HG02840 (cell line): ENCODE measurements around the gene NPTXR.
"Not testable (repeated sequence)": the region's sequence is repeated elsewhere in the genome, so short reads cannot be mapped to it uniquely, and the experiment has no call there.

ENCODE experiments used
- ATAC-seq: cut with Tn5 transposase; IDR thresholded peaks from one replicate; pipeline ENCODE4 v1.9.1; 2021; ENCODE audit warnings: mild to moderate bottlenecking, moderate library complexity, moderate number of reproducible peaks; ENCODE audit not compliant: unreplicated experiment, low FRiP score

NPTXR gene

GRCh38 chr22:38805041-38805593, 38.7 kb downstream of the NPTXR start:
- ATAC-seq = not testable (repeated sequence)

- ATAC-seq = no peak
These were observed 41.1 kb downstream of the NPTXR start for GRCh38 chr22:38802671-38803121.

GRCh38 chr22:38799265-38800002, 44.4 kb downstream of the NPTXR start:
- ATAC-seq = no peak

- ATAC-seq = no peak
These were observed 45.3 kb downstream of the NPTXR start for GRCh38 chr22:38798496-38798895.

GRCh38 chr22:38796262-38796957, 47.4 kb downstream of the NPTXR start:
- ATAC-seq = no peak

- no peak for ATAC-seq
These were observed 48.3 kb downstream of the NPTXR start for GRCh38 chr22:38795569-38795968.

- peak; percentile 92 for ATAC-seq
These were observed 49.9 kb downstream of the NPTXR start, which contains the start of gene DNAL4 for GRCh38 chr22:38793721-38794466. DNAL4 (minus strand) TSS chr22:38794143; CDS start chr22:38782731, 11,412 bp downstream.

GRCh38 chr22:38793317-38793716, 50.5 kb downstream of the NPTXR start:
- ATAC-seq = no peak

GRCh38 chr22:38792833-38793232, 51.0 kb downstream of the NPTXR start:
- no peak for ATAC-seq

- ATAC-seq = no peak
These were observed 54.2 kb downstream of the NPTXR start for GRCh38 chr22:38789606-38790005.

- no peak for ATAC-seq
These were observed 55.0 kb downstream of the NPTXR start for GRCh38 chr22:38788846-38789245.

GRCh38 chr22:38788021-38788816, 55.6 kb downstream of the NPTXR start:
- no peak for ATAC-seq

GRCh38 chr22:38786631-38787030, 57.2 kb downstream of the NPTXR start:
- ATAC-seq = no peak

- ATAC-seq = no peak
These were observed 59.0 kb downstream of the NPTXR start for GRCh38 chr22:38784856-38785255.

- no peak for ATAC-seq
These were observed 59.8 kb downstream of the NPTXR start for GRCh38 chr22:38784035-38784434.

- ATAC-seq = no peak
These were observed 60.7 kb downstream of the NPTXR start for GRCh38 chr22:38783095-38783615.

GRCh38 chr22:38782402-38783094, 61.3 kb downstream of the NPTXR start:
- no peak for ATAC-seq

GRCh38 chr22:38781033-38781432, 62.8 kb downstream of the NPTXR start:
- no peak for ATAC-seq

- ATAC-seq = no peak
These were observed 66.6 kb downstream of the NPTXR start for GRCh38 chr22:38777087-38777671.
